Measurements from ENCODE around the gene MANSC4. TPM values are rescaled to one million over a fixed set of nuclear protein-coding genes. Genes with fewer than 3 reads are reported as not detected.

Gene MANSC4
- total and polyA plus RNA-seq, 10 of the 15 experiments (the other 5 are each of a cell fraction or from before 2014, with no cell fraction given) = 0.18 to 0.21 (median 0.19) TPM; not detected in 7

DNA sequence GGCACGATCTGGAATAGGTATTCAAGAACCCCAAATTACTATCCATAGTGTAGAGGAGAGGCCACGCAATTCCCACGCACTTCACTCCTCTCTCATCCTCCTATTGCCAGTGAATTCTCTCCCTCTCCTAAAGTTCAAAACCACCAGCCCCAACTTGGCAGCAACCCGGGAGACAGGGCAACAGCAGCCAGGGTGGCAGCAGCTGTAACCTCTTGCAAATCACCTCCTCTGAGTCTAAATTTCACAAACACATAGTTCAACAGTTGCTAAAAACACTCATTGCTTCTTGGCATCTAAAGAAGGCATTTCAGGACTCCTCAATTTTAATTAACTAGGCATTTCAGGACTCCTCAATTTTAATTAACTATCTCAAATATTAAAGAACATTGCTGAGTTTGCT is 37.7 kb upstream of the MANSC4 start (continued):
- no peak for TF ChIP-seq ZNF217 (IDR thresholded peaks at IDR 0.05)
- TF ChIP-seq CHD4 (IDR thresholded peaks at IDR 0.05) = no peak

DNA sequence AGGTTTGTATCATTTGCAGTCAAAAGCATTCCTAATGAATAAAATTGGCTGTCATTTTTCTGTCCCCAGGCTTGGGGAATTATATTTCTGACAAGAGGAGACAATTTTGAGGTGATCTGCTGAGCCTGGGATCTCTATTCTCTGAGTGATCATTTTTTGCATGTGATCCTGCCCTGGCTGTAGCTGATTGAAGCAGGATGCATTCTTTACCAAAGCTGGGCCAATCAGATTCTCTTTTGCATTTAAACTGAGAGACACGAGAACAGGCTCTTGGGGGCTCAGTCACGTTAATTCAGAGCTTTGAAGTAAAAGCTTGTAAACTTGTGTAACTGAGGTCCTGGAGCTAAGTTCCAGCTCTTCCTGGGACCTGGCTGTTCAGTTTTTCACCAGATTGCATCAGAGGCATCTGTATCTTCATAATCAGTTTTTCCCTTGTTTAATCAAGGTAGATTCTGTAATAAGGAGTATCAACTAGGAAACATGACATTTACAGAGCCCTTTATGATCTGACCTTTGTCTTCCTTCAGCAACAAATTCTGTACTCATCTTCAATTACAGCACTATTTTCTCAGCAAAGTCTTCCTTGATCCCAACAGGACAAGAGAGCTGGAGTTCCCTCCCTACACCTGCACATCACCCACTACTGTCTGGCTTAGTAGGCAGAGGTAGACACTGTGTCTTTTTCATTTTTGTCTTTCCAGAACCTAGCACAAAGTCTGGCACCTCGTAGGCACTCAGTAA is 35.0 kb upstream of the MANSC4 start:
- CTCF ChIA-PET = interaction anchor here (1.3 kb wide), 1 partner anchor 81 kb away, joined by 3 read pairs; no protein-coding TSS in a partner anchor
- FAIRE-seq = no peak
- TF ChIP-seq, protein P1, sequence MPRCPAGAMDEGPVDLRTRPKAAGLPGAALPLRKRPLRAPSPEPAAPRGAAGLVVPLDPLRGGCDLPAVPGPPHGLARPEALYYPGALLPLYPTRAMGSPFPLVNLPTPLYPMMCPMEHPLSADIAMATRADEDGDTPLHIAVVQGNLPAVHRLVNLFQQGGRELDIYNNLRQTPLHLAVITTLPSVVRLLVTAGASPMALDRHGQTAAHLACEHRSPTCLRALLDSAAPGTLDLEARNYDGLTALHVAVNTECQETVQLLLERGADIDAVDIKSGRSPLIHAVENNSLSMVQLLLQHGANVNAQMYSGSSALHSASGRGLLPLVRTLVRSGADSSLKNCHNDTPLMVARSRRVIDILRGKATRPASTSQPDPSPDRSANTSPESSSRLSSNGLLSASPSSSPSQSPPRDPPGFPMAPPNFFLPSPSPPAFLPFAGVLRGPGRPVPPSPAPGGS (IDR thresholded peaks at IDR 0.05; ENCODE audit: borderline replicate concordance, insufficient read depth, low read depth, low read length, poor library complexity, severe bottlenecking) = no peak
- TF ChIP-seq, protein P2, sequence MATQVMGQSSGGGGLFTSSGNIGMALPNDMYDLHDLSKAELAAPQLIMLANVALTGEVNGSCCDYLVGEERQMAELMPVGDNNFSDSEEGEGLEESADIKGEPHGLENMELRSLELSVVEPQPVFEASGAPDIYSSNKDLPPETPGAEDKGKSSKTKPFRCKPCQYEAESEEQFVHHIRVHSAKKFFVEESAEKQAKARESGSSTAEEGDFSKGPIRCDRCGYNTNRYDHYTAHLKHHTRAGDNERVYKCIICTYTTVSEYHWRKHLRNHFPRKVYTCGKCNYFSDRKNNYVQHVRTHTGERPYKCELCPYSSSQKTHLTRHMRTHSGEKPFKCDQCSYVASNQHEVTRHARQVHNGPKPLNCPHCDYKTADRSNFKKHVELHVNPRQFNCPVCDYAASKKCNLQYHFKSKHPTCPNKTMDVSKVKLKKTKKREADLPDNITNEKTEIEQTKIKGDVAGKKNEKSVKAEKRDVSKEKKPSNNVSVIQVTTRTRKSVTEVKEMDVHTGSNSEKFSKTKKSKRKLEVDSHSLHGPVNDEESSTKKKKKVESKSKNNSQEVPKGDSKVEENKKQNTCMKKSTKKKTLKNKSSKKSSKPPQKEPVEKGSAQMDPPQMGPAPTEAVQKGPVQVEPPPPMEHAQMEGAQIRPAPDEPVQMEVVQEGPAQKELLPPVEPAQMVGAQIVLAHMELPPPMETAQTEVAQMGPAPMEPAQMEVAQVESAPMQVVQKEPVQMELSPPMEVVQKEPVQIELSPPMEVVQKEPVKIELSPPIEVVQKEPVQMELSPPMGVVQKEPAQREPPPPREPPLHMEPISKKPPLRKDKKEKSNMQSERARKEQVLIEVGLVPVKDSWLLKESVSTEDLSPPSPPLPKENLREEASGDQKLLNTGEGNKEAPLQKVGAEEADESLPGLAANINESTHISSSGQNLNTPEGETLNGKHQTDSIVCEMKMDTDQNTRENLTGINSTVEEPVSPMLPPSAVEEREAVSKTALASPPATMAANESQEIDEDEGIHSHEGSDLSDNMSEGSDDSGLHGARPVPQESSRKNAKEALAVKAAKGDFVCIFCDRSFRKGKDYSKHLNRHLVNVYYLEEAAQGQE (IDR thresholded peaks at IDR 0.05; ENCODE audit: low read depth, low read length) = no peak
- TF ChIP-seq RUNX3 (IDR thresholded peaks at IDR 0.05; ENCODE audit: low read length) (no peak), WRNIP1 (IDR thresholded peaks at IDR 0.05; ENCODE audit: borderline replicate concordance, low read depth, low read length) (no peak), ZNF274 (IDR thresholded peaks at IDR 0.05; ENCODE audit: insufficient read depth, insufficient read length) (no peak), ZSCAN29 (IDR thresholded peaks at IDR 0.05) (no peak), LARP7 (IDR thresholded peaks at IDR 0.05) (no peak), CBX5 (IDR thresholded peaks at IDR 0.05; ENCODE audit: low read depth) (no peak), STAT1 (conservative IDR thresholded peaks at IDR 0.05) (no peak), CEBPB (IDR thresholded peaks at IDR 0.05; ENCODE audit: borderline replicate concordance in 1 of 2, low read depth in 2 of 2, low read length in 2 of 2) (no peak), MTA2 (IDR thresholded peaks at IDR 0.05; ENCODE audit: low read depth) (no peak), ZBED1 (IDR thresholded peaks at IDR 0.05; ENCODE audit: borderline replicate concordance) (no peak), KAT2A (conservative IDR thresholded peaks at IDR 0.05; ENCODE audit: control insufficient read depth, low read depth, low read length) (no peak)
- TF ChIP-seq, protein P3, sequence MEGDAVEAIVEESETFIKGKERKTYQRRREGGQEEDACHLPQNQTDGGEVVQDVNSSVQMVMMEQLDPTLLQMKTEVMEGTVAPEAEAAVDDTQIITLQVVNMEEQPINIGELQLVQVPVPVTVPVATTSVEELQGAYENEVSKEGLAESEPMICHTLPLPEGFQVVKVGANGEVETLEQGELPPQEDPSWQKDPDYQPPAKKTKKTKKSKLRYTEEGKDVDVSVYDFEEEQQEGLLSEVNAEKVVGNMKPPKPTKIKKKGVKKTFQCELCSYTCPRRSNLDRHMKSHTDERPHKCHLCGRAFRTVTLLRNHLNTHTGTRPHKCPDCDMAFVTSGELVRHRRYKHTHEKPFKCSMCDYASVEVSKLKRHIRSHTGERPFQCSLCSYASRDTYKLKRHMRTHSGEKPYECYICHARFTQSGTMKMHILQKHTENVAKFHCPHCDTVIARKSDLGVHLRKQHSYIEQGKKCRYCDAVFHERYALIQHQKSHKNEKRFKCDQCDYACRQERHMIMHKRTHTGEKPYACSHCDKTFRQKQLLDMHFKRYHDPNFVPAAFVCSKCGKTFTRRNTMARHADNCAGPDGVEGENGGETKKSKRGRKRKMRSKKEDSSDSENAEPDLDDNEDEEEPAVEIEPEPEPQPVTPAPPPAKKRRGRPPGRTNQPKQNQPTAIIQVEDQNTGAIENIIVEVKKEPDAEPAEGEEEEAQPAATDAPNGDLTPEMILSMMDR (IDR thresholded peaks at IDR 0.05 in 2 of 3, conservative IDR thresholded peaks at IDR 0.05 in 1 of 3; ENCODE audit: control insufficient read depth in 2 of 3, extremely low read depth in 1 of 3, insufficient read depth in 1 of 3, low read depth in 3 of 3, low read length in 3 of 3) = no peak

More for the DNA sequence above, 35.0 kb upstream of the MANSC4 start:
- no peak for DNase-seq (ENCODE audit: low read depth, low spot score)
- H3K4me2 ChIP-seq (ENCODE audit: control insufficient read depth, insufficient read depth) = no peak overlapping the region
- H3K9ac ChIP-seq (ENCODE audit: control insufficient read depth, insufficient read depth, low read length) = no peak overlapping the region
- no peak for ATAC-seq
- H3K27ac ChIP-seq (ENCODE audit: control insufficient read depth, insufficient read depth) = no peak overlapping the region
- H3K36me3 ChIP-seq (ENCODE audit: control insufficient read depth in 2 of 2, insufficient read depth in 2 of 2, low read length in 1 of 2) = no peaks in the 10 kb centered on the region
- ChIA-PET RAD21 (ENCODE audit: unreplicated experiment) (interaction anchor here (0.8 kb wide), 1 partner anchor 82 kb away, joined by 3 read pairs; no protein-coding TSS in a partner anchor), POLR2A (interaction anchor here (1.0 kb wide), 1 partner anchor 9 kb away, joined by 3 read pairs; no protein-coding TSS in a partner anchor), SMC1A (ENCODE audit: uncharacterized antibody, unreplicated experiment) (interaction anchor here (0.9 to 1.6 kb wide), 2 partner anchors 16 to 28 kb away, joined by 3 read pairs; no protein-coding TSS in a partner anchor)
- 27% methylated on average over 3 of the region's 3 CpGs for WGBS (ENCODE audit: insufficient coverage, insufficient replicate concordance, low lambda C conversion rate, missing lambda C conversion rate)
- BruUV-seq (replicated peaks) = no TSS peak
- no peak overlapping the region for H3K4me3 ChIP-seq
- no peaks in the 10 kb centered on the region for H3K4me1 ChIP-seq (ENCODE audit: control insufficient read depth, insufficient read depth, low read length)
- H3K27me3 ChIP-seq (replicated peaks in 1 of 2; ENCODE audit: control insufficient read depth in 2 of 2, insufficient read depth in 2 of 2, low read length in 1 of 2) = 0 out of 4 replicates have a peak, but pooled peaks cover 0 to 2% of the 10 kb centered on the region in 2 experiments
- H4K20me1 ChIP-seq (ENCODE audit: control insufficient read depth, insufficient read depth) = no peaks in the 10 kb centered on the region; the same call in 1 of the 2 replicates
- in situ Hi-C loops (cut with MboI) (no loop called here), intact Hi-C loops (cut with micrococcal nuclease; ENCODE audit: unreplicated experiment) (no loop called here)
- H3K9me3 ChIP-seq (replicated peaks; ENCODE audit: control insufficient read depth, insufficient read depth, low read length) = no peaks in the 10 kb centered on the region
- H2AFZ ChIP-seq (ENCODE audit: control insufficient read depth, low read depth, low read length) = no peak overlapping the region
- no peaks in the 10 kb centered on the region for H3K79me2 ChIP-seq (ENCODE audit: control insufficient read depth, insufficient read depth, low read length)

Data from GM12878 (cell line).